HG03280 (cell line): ENCODE data around the gene KCNIP3.
"Not testable (repeated sequence)": the region's sequence is repeated elsewhere in the genome, so short reads cannot be mapped to it uniquely, and the experiment has no call there.

Experiments used
- ATAC-seq: cut with Tn5 transposase; IDR thresholded peaks from one replicate; pipeline ENCODE4 v1.9.1; 2021; ENCODE audit warnings: mild to moderate bottlenecking, moderate library complexity; ENCODE audit not compliant: unreplicated experiment

KCNIP3 gene

GRCh38 chr2:95345563-95346230 lies 48.5 kb downstream of the KCNIP3 start:
- ATAC-seq = peak; percentile 77

- no peak for ATAC-seq
Observed at GRCh38 chr2:95346231-95346737, 49.1 kb downstream of the KCNIP3 start.

GRCh38 chr2:95346738-95347671 lies 49.9 kb downstream of the KCNIP3 start:
- ATAC-seq = no peak

- no peak for ATAC-seq
Observed at GRCh38 chr2:95347681-95348608, 50.8 kb downstream of the KCNIP3 start.

- no peak for ATAC-seq
Observed at GRCh38 chr2:95348609-95349567, 51.7 kb downstream of the KCNIP3 start.

GRCh38 chr2:95349568-95350322 lies 52.6 kb downstream of the KCNIP3 start:
- ATAC-seq = no peak

- no peak for ATAC-seq
Observed at GRCh38 chr2:95350368-95350767, 53.2 kb downstream of the KCNIP3 start.

GRCh38 chr2:95350774-95351597 lies 53.8 kb downstream of the KCNIP3 start:
- no peak for ATAC-seq

- ATAC-seq = no peak
Observed at GRCh38 chr2:95351598-95351915, 54.4 kb downstream of the KCNIP3 start.

- no peak for ATAC-seq
Observed at GRCh38 chr2:95352310-95353054, 55.3 kb downstream of the KCNIP3 start.

- no peak for ATAC-seq
Observed at GRCh38 chr2:95353055-95353575, 56.0 kb downstream of the KCNIP3 start.

- no peak for ATAC-seq
Observed at GRCh38 chr2:95353613-95354468, 56.7 kb downstream of the KCNIP3 start.

- no peak for ATAC-seq
Observed at GRCh38 chr2:95354469-95354901, 57.3 kb downstream of the KCNIP3 start.

- ATAC-seq = no peak
Observed at GRCh38 chr2:95354925-95355324, 57.8 kb downstream of the KCNIP3 start.

- not testable (repeated sequence) for ATAC-seq
Observed at GRCh38 chr2:95355486-95355885, 58.3 kb downstream of the KCNIP3 start.
